Spleen (tissue), 3 donors: ENCODE results near the gene WDR33.

Source experiments
- POLR2A ChIP-seq, 3 donors: fragments of 450-650 bp; IDR thresholded peaks; one replicate each; pipeline ENCODE4 v1.5.1; 2017; ENCODE audit warnings: antibody characterized with exemption in 3 of 3, mild to moderate bottlenecking in 1 of 3
- POLR2AphosphoS5 ChIP-seq, 3 donors: sonication (generic); formaldehyde crosslinking; IDR thresholded peaks; one replicate each; pipeline ENCODE4 v1.5.1; 2017; ENCODE audit warnings: antibody characterized with exemption in 3 of 3

DNA sequence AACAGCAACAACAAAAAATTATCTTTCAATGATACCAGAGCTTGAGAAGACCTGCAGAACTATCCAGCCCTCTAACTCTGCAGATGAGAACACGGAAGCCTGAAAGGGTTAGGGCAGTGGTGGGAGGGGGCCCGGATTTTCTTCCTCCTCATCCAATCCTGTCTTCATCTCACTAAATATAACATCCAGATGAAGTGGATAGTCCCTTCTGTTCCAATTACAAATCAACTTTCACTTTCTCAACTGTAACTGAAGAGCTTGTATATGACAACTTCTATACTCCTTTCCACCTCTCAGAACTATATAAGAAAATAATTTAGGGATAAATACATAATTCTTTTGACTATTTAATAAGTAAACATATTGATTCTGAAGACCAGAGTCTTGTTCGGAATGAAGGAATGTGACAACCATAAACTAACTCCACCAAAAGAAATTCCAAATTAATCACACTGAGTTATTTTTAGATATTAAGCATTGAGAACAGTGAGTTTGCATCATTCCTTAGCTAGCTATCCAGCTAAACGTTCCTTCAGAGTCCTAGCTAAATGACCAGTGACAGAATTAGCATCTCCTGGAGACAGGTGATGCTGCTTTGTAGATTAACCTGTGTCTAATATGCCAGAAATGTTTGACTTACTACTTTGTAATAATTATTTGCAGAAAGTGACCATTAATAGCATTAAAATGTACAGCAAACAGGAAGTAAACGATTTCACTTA lies 77.0 kb downstream of the WDR33 start:
- TF ChIP-seq POLR2AphosphoS5 (IDR thresholded peaks at IDR 0.05) (no peak), POLR2A (IDR thresholded peaks at IDR 0.05) (no peak)
